ENCODE results near the gene TAS2R1. TPM values are rescaled to one million over a fixed set of nuclear protein-coding genes. Genes with fewer than 3 reads are reported as not detected.
A peak's percentile ranks its signal among the peaks of the same experiment; 100 is the strongest.

Gene TAS2R1
- total RNA-seq, 1 donor from 2014 or later = not detected

DNA sequence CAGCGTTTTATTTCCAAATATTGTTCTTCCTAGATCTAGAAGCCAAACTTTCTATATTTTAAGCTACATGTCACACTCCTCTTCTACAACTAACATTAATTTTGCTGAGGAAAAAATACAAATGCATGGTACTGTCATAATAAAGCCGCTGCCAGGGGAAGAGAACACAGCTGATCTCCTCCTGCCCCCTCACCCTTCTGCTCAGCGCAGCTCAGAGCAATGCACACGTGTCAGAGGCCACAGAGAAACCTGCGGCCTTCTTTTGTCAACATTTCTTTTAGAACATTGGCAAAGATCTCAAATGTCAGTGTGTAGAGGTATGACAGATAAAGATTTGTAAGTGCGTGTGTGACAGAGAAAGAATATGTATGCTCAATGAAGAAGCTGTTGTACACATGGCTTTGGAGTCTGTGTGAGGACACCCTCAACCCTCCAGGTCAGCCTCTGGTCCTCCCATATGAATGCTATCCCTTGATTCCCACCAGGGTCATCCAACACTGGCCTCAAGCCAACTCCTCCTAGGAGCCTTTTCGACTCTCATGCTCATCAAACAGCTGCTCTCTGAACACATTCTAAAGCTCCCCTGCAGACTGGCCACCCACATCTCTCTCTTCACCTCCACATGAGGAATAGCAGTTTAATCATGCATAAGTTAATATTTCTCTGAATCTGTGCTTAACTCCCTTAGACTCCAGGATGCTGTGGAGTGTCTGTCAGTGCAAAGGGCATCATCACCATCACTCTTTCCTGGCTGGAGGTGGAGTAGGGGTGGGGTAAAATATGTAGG, 40.9 kb downstream of the TAS2R1 start:
- Mint-ChIP-seq H3K4me1 (peaks cover 10% of the 10 kb centered on the region), H3K4me3 (no peak overlapping the region), H3K36me3 (ENCODE audit: low read depth) (no peaks in the 10 kb centered on the region), H3K9me3 (no peaks in the 10 kb centered on the region), H3K27ac (ENCODE audit: unreplicated experiment) (peak overlapping the region; percentile 53), H3K27me3 (ENCODE audit: low read depth) (no peaks in the 10 kb centered on the region)
- no peak for TF ChIP-seq CTCF (conservative IDR thresholded peaks at IDR 0.05)
- DNase-seq (ENCODE audit: low read depth, low spot score) = no peak

DNA sequence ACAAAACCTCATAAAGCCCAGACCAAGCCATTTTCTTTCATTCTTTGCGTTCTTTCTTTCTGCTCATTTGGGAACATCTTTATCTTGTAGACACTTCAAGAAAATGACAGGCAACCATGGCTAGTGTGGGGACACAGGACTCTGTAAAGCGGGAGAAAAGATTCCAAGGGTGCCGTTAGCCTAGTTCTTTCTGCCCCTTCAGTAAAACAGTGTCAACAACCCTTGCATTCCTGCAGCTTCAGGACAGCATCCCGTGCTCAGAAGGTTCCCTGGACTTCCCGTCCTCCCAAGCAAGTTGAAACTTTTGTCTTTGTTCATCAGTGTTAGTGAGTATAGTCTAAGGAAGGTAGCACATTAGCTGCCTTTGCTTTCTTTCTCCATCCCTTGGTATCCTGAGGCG, 41.9 kb downstream of the TAS2R1 start:
- Mint-ChIP-seq H3K27me3 (ENCODE audit: low read depth) (no peaks in the 10 kb centered on the region), H3K36me3 (ENCODE audit: low read depth) (no peaks in the 10 kb centered on the region), H3K27ac (ENCODE audit: unreplicated experiment) (no peak overlapping the region), H3K4me3 (no peak overlapping the region), H3K9me3 (no peaks in the 10 kb centered on the region), H3K4me1 (peaks cover 16% of the 10 kb centered on the region)
- TF ChIP-seq CTCF (conservative IDR thresholded peaks at IDR 0.05) = no peak
- DNase-seq (ENCODE audit: low read depth, low spot score) = no peak

DNA sequence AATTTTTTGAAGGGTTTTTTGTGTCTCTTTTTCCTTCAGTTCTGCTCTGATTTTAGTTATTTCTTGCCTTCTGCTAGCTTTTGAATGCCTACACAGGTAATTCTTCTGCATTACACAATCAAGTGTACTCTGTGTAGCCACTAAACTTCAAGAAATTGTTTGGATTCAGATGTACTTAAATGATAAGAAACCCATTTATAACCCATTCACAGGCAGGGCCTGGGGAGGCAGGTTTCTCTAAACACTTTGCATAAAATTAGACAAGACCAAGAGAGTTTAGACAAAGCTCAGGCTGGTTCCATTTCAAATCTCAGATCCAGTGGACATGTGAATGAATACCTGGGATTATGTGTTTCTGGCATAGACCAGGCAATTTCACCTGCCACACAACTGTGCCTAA, 43.0 kb downstream of the TAS2R1 start:
- Mint-ChIP-seq H3K4me1 (peaks cover 26% of the 10 kb centered on the region), H3K27ac (ENCODE audit: unreplicated experiment) (no peak overlapping the region), H3K36me3 (ENCODE audit: low read depth) (no peaks in the 10 kb centered on the region), H3K27me3 (ENCODE audit: low read depth) (no peaks in the 10 kb centered on the region), H3K4me3 (no peak overlapping the region), H3K9me3 (peaks cover 2% of the 10 kb centered on the region)
- TF ChIP-seq CTCF (conservative IDR thresholded peaks at IDR 0.05) = no peak
- no peak for DNase-seq (ENCODE audit: low read depth, low spot score)

DNA sequence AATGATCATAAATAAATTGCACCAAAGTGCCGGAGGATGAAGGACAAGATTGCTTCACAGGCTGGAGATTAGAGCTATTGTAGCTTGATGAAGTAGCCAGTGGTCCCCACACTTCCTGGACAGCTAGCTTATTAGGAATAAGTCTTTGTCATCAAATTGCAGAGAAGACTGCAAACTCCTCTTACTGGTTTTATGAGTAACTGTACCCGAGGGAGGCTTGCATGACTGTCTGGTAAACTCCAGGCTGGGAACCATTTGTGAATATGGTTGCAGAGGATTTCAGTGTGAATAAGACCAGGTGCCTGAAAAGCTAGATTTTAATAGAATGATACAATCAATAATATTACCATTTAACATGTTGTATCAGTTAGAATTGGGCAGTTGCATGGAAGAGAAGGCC, 47.7 kb downstream of the TAS2R1 start:
- Mint-ChIP-seq H3K27me3 (ENCODE audit: low read depth) (no peaks in the 10 kb centered on the region), H3K27ac (ENCODE audit: unreplicated experiment) (peak overlapping the region; percentile 27), H3K4me1 (peaks cover 38% of the 10 kb centered on the region), H3K9me3 (peaks cover 2% of the 10 kb centered on the region), H3K36me3 (ENCODE audit: low read depth) (no peaks in the 10 kb centered on the region), H3K4me3 (no peak overlapping the region)
- no peak for DNase-seq (ENCODE audit: low read depth, low spot score)
- no peak for TF ChIP-seq CTCF (conservative IDR thresholded peaks at IDR 0.05)

Other genes with a start within 250 kb of the TAS2R1 start
- 30.3 and 31.9 TPM in 2 replicates for gene SEMA5A, start 84.3 kb downstream of the TAS2R1 start, total RNA-seq